Epithelial cell of esophagus (primary cell): ENCODE measurements around the gene LSM8.

Experiments used
- DNase-seq: peaks from one replicate; pipeline ENCODE4 v3.0.0; 2010; ENCODE audit warnings: low read depth
- H3K4me3 ChIP-seq: 2 replicates; pipeline ENCODE4 v1.5.1; 2011; ENCODE audit warnings: mild to moderate bottlenecking, low read length, control low read depth
- TF ChIP-seq, protein P1 (sequence below): IDR thresholded peaks from 2 replicates; pipeline ENCODE4 v1.5.1; 2011; ENCODE audit warnings: low read depth, mild to moderate bottlenecking, low read length, control low read depth, inconsistent platforms; ENCODE audit not compliant: insufficient read depth; ENCODE audit errors: missing control alignments

LSM8 gene

GRCh38 chr7:118152654-118153053, 31.3 kb upstream of the LSM8 start:
- TF ChIP-seq, protein P1, sequence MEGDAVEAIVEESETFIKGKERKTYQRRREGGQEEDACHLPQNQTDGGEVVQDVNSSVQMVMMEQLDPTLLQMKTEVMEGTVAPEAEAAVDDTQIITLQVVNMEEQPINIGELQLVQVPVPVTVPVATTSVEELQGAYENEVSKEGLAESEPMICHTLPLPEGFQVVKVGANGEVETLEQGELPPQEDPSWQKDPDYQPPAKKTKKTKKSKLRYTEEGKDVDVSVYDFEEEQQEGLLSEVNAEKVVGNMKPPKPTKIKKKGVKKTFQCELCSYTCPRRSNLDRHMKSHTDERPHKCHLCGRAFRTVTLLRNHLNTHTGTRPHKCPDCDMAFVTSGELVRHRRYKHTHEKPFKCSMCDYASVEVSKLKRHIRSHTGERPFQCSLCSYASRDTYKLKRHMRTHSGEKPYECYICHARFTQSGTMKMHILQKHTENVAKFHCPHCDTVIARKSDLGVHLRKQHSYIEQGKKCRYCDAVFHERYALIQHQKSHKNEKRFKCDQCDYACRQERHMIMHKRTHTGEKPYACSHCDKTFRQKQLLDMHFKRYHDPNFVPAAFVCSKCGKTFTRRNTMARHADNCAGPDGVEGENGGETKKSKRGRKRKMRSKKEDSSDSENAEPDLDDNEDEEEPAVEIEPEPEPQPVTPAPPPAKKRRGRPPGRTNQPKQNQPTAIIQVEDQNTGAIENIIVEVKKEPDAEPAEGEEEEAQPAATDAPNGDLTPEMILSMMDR, result no peak
- H3K4me3 ChIP-seq, result no peak overlapping the region
- DNase-seq, result no peak

- TF ChIP-seq, protein P1, result peak; percentile 59
- H3K4me3 ChIP-seq, result no peak overlapping the region
- DNase-seq, result peak; percentile 57
Observed at GRCh38 chr7:118153551-118154177, 30.3 kb upstream of the LSM8 start.

DNA sequence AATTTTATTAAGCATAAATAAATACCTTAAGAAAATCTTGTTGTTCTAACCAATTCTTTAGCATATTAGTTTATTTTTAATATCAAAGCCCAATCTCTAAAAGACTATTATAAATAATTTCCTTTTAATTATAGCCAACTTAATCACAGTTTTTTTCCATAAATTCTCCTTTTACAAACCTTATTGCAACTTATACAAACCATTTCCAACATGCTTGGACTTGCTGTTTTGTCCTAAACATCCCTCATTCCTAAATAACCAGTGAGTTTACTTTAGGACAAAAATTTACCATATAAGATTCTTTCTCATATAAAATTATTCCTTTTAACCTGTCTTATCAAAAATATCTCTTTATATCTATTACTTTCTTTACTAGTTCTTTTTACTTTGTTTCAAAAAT, 25.2 kb upstream of the LSM8 start:
- TF ChIP-seq, protein P1, result no peak
- H3K4me3 ChIP-seq, result no peak overlapping the region
- no peak for DNase-seq

DNA sequence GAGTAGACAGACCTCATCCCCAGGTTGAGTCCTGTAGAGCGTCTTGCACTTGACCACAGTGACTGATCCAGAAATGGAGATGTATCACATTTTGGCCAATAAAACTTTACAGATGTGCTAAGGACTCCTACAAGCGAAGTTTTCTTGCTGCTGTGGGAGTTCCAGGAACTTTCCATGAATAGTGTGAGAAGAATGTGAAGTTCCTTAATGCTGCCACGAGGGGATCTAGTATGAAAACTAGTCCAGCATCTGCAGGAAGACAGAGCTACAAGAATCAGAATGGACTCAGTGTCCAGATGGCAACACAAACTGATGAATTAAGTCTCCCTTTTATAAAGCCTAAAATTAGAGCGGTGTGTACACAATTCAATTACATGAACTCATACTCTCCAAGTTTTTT, 14.8 kb upstream of the LSM8 start:
- DNase-seq, result peak; percentile 9
- no peak overlapping the region for H3K4me3 ChIP-seq
- TF ChIP-seq, protein P1, result no peak

GRCh38 chr7:118175740-118176139, 8.2 kb upstream of the LSM8 start:
- H3K4me3 ChIP-seq, result no peak overlapping the region
- DNase-seq, result peak; percentile 33
- TF ChIP-seq, protein P1, result no peak

- H3K4me3 ChIP-seq, result no peak overlapping the region
- TF ChIP-seq, protein P1, result no peak
- DNase-seq, result no peak
Observed at GRCh38 chr7:118179191-118179590, 4.8 kb upstream of the LSM8 start.
